Natural killer cell treated with Interleukin-12 subunit alpha and Interleukin-12 subunit beta and Interleukin-15 and Interleukin-18, amount 100 ng/mL, for 72 hours (primary cell): Measurements from ENCODE around the gene KRTAP3-2. TPM values are rescaled to one million over a fixed set of nuclear protein-coding genes. Genes with fewer than 3 reads are reported as not detected.

Source experiments
- ATAC-seq, 2 donors: fragments of 150-1000 bp; cut with Tn5 transposase in 1 of 2; sonication (Bioruptor Pico), chemical (Tn5 transposase) in 1 of 2; 2 replicates each; pipeline ENCODE4 v1.10.0; 2021
- DNase-seq: peaks from one replicate; pipeline ENCODE4 v3.0.0; 2022; ENCODE audit warnings: low spot score
- H3K27ac Mint-ChIP-seq, 2 donors: 1 replicate in 1 of 2; 2 replicates in 1 of 2; pipeline ENCODE4 v1.8.0; 2022; ENCODE audit warnings: mixed read lengths in 2 of 2, mild to moderate bottlenecking in 1 of 2, moderate library complexity in 1 of 2
- H3K27me3 Mint-ChIP-seq, 2 donors: 1 replicate in 1 of 2; 2 replicates in 1 of 2; pipeline ENCODE4 v1.8.0; 2022; ENCODE audit warnings: mixed read lengths in 2 of 2
- H3K36me3 Mint-ChIP-seq: one replicate; pipeline ENCODE4 v1.8.0; 2022; ENCODE audit warnings: mixed read lengths
- H3K4me1 Mint-ChIP-seq, 2 donors: 1 replicate in 1 of 2; 2 replicates in 1 of 2; pipeline ENCODE4 v1.8.0; 2022; ENCODE audit warnings: low read depth in 2 of 2, mixed read lengths in 2 of 2, mild to moderate bottlenecking in 1 of 2
- H3K4me3 Mint-ChIP-seq: one replicate; pipeline ENCODE4 v1.8.0; 2022; ENCODE audit warnings: mixed read lengths
- H3K9me3 Mint-ChIP-seq: 2 replicates; pipeline ENCODE4 v1.8.0; 2022; ENCODE audit warnings: mixed read lengths
- total RNA-seq, 2 donors: library from RNA; stranded (reverse); gene quantifications; one replicate each; pipeline ENCODE4 v1.2.3, GENCODE V29; 2022

The KRTAP3-2 gene
- total RNA-seq, 2 donors from 2014 or later = not detected

GRCh38 chr17:40967582-40967981, 32.1 kb downstream of the KRTAP3-2 start:
- DNase-seq (no peak), ATAC-seq (no peak)
- H3K36me3 Mint-ChIP-seq = no peaks in the 10 kb centered on the region
- H3K4me1 Mint-ChIP-seq = no peaks in the 10 kb centered on the region
- H3K27ac Mint-ChIP-seq = no peak overlapping the region
- no peak overlapping the region for H3K4me3 Mint-ChIP-seq
- no peaks in the 10 kb centered on the region for H3K9me3 Mint-ChIP-seq
- peaks cover 17% of the 10 kb centered on the region in 2 donors for H3K27me3 Mint-ChIP-seq

GRCh38 chr17:40966848-40967247, 32.9 kb downstream of the KRTAP3-2 start, which contains the start of gene KRT39:
KRT39 (minus strand) TSS chr17:40966948; CDS start chr17:40966856, 92 bp downstream.
- Mint-ChIP-seq H3K4me3 (no peak within 1 kb of the TSS), H3K27ac (no peak within 1 kb of the TSS), H3K36me3 (no peaks in the 10 kb centered on the region), H3K4me1 (no peaks in the 10 kb centered on the region), H3K9me3 (no peaks in the 10 kb centered on the region), H3K27me3 (peaks cover 9 to 11% of the 10 kb centered on the region in 2 donors)
- DNase-seq (no peak), ATAC-seq (no peak)

GRCh38 chr17:40963838-40964237, 35.9 kb downstream of the KRTAP3-2 start:
- ATAC-seq = no peak
- Mint-ChIP-seq H3K27ac (no peak overlapping the region), H3K36me3 (no peaks in the 10 kb centered on the region), H3K4me3 (no peak overlapping the region), H3K27me3 (peaks cover under 1 to 13% of the 10 kb centered on the region in 2 donors), H3K9me3 (no peaks in the 10 kb centered on the region), H3K4me1 (peaks cover 0 to 5% of the 10 kb centered on the region in 2 donors)
- no peak for DNase-seq

- H3K4me1 Mint-ChIP-seq = peaks cover 0 to 5% of the 10 kb centered on the region in 2 donors
- H3K27ac Mint-ChIP-seq = no peak overlapping the region
- ATAC-seq (no peak), DNase-seq (no peak)
- no peaks in the 10 kb centered on the region for H3K9me3 Mint-ChIP-seq
- H3K4me3 Mint-ChIP-seq = no peak overlapping the region
- H3K36me3 Mint-ChIP-seq = no peaks in the 10 kb centered on the region
- H3K27me3 Mint-ChIP-seq = peaks cover 6% of the 10 kb centered on the region in 2 donors
Measured at GRCh38 chr17:40962059-40962561, 37.6 kb downstream of the KRTAP3-2 start.

- Mint-ChIP-seq H3K4me1 (peaks cover 0 to 5% of the 10 kb centered on the region in 2 donors), H3K9me3 (no peaks in the 10 kb centered on the region), H3K27me3 (peaks cover 9 to 10% of the 10 kb centered on the region in 2 donors), H3K27ac (no peak overlapping the region), H3K36me3 (no peaks in the 10 kb centered on the region), H3K4me3 (no peak overlapping the region)
- ATAC-seq (no peak), DNase-seq (no peak)
Measured at GRCh38 chr17:40961591-40961990, 38.1 kb downstream of the KRTAP3-2 start.

GRCh38 chr17:40960144-40960543, 39.6 kb downstream of the KRTAP3-2 start:
- Mint-ChIP-seq H3K4me1 (peaks cover 0 to 5% of the 10 kb centered on the region in 2 donors), H3K9me3 (no peaks in the 10 kb centered on the region), H3K36me3 (no peaks in the 10 kb centered on the region), H3K27me3 (peaks cover 17 to 18% of the 10 kb centered on the region in 2 donors), H3K4me3 (no peak overlapping the region), H3K27ac (no peak overlapping the region)
- DNase-seq (no peak), ATAC-seq (no peak)

- Mint-ChIP-seq H3K27me3 (peaks cover 27 to 30% of the 10 kb centered on the region in 2 donors), H3K4me3 (no peak overlapping the region), H3K27ac (no peak overlapping the region), H3K36me3 (no peaks in the 10 kb centered on the region), H3K9me3 (no peaks in the 10 kb centered on the region), H3K4me1 (peaks cover 0 to 5% of the 10 kb centered on the region in 2 donors)
- ATAC-seq (no peak), DNase-seq (no peak)
Measured at GRCh38 chr17:40958086-40958953, 41.4 kb downstream of the KRTAP3-2 start.

- ATAC-seq (no peak), DNase-seq (no peak)
- H3K27ac Mint-ChIP-seq = no peak overlapping the region
- no peaks in the 10 kb centered on the region for H3K36me3 Mint-ChIP-seq
- no peaks in the 10 kb centered on the region for H3K9me3 Mint-ChIP-seq
- peaks cover 37 to 41% of the 10 kb centered on the region in 2 donors for H3K27me3 Mint-ChIP-seq
- H3K4me3 Mint-ChIP-seq = no peak overlapping the region
- H3K4me1 Mint-ChIP-seq = peaks cover 0 to 5% of the 10 kb centered on the region in 2 donors
Measured at GRCh38 chr17:40956401-40957254, 43.1 kb downstream of the KRTAP3-2 start.

GRCh38 chr17:40953881-40954280, 45.8 kb downstream of the KRTAP3-2 start:
- DNase-seq = no peak
- no peak overlapping the region for H3K4me3 Mint-ChIP-seq
- ATAC-seq = no peak
- no peaks in the 10 kb centered on the region for H3K4me1 Mint-ChIP-seq
- H3K9me3 Mint-ChIP-seq = no peaks in the 10 kb centered on the region
- H3K27me3 Mint-ChIP-seq = peaks cover 42 to 55% of the 10 kb centered on the region in 2 donors
- no peaks in the 10 kb centered on the region for H3K36me3 Mint-ChIP-seq
- H3K27ac Mint-ChIP-seq = no peak overlapping the region

- Mint-ChIP-seq H3K27me3 (peaks cover 48 to 61% of the 10 kb centered on the region in 2 donors), H3K36me3 (no peaks in the 10 kb centered on the region), H3K9me3 (no peaks in the 10 kb centered on the region), H3K4me3 (no peak overlapping the region), H3K4me1 (no peaks in the 10 kb centered on the region), H3K27ac (no peak overlapping the region)
- ATAC-seq (no peak), DNase-seq (no peak)
Measured at GRCh38 chr17:40952661-40953060, 47.0 kb downstream of the KRTAP3-2 start.

- Mint-ChIP-seq H3K27me3 (peaks cover 50 to 66% of the 10 kb centered on the region in 2 donors), H3K27ac (no peak overlapping the region), H3K9me3 (no peaks in the 10 kb centered on the region), H3K36me3 (no peaks in the 10 kb centered on the region), H3K4me3 (no peak overlapping the region), H3K4me1 (no peaks in the 10 kb centered on the region)
- no peak for DNase-seq
- no peak for ATAC-seq
Measured at GRCh38 chr17:40952154-40952553, 47.6 kb downstream of the KRTAP3-2 start.

GRCh38 chr17:40951011-40951622, 48.6 kb downstream of the KRTAP3-2 start:
- ATAC-seq = no peak
- no peaks in the 10 kb centered on the region for H3K36me3 Mint-ChIP-seq
- no peak overlapping the region for H3K4me3 Mint-ChIP-seq
- peaks cover 55 to 68% of the 10 kb centered on the region in 2 donors for H3K27me3 Mint-ChIP-seq
- H3K9me3 Mint-ChIP-seq = no peaks in the 10 kb centered on the region
- DNase-seq = no peak
- H3K4me1 Mint-ChIP-seq = no peaks in the 10 kb centered on the region
- H3K27ac Mint-ChIP-seq = no peak overlapping the region

- DNase-seq (no peak), ATAC-seq (no peak)
- Mint-ChIP-seq H3K4me1 (no peaks in the 10 kb centered on the region), H3K4me3 (no peak overlapping the region), H3K36me3 (no peaks in the 10 kb centered on the region), H3K27ac (no peak overlapping the region), H3K9me3 (no peaks in the 10 kb centered on the region), H3K27me3 (peaks cover 55 to 75% of the 10 kb centered on the region in 2 donors)
Measured at GRCh38 chr17:40950176-40950575, 49.5 kb downstream of the KRTAP3-2 start.
